Measurements from ENCODE around the gene BTBD18.

DNA sequence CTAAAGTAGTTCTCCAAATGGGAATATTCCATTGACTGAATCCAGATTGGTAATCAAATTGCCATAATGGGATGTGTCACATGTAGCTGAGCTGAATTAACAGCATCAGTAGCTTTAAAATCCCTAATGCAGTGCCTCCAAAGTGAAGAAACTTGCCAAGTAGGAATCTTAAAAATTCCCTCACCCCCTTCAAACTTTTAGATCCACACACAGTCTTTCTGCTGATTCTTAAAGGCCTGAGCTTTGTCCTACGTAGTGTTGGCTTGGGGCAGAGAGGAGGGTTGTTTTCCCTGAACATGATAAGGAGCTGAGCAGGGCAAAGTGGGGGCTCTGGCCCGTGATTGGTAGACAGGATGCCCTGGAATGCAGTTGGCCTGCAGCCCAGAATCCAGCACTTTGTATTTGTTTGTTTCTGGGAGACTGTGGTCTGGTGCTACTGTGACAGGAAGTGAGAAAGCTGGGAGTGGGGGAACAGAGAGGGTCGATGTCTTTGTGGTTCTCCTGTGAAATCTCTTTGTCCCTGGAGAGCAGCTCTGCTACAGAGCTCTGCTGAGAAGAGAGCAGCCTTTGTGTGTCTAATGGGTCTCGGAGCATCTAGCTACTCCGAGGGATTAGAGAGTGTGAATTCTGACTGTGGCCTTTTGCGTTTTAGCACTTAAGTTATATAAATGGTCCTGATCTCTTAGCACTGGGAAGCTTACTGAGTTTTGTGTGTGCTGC, 26.9 kb upstream of the BTBD18 start:
- TF ChIP-seq, protein P1, sequence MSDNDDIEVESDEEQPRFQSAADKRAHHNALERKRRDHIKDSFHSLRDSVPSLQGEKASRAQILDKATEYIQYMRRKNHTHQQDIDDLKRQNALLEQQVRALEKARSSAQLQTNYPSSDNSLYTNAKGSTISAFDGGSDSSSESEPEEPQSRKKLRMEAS (IDR thresholded peaks at IDR 0.05): no peak
- TF ChIP-seq EP300 (IDR thresholded peaks at IDR 0.05; ENCODE audit: borderline replicate concordance) (no peak), RAD21 (IDR thresholded peaks at IDR 0.05; ENCODE audit: low read depth) (no peak; the same call in 1 of the 2 replicates), TEAD4 (IDR thresholded peaks at IDR 0.05) (peak; percentile 97), TCF12 (IDR thresholded peaks at IDR 0.05; ENCODE audit: low read depth) (peak; percentile 42), EGR1 (IDR thresholded peaks at IDR 0.05) (no peak), CEBPB (IDR thresholded peaks at IDR 0.05) (no peak), TAF1 (IDR thresholded peaks at IDR 0.05; ENCODE audit: low read depth) (no peak), CREB1 (IDR thresholded peaks at IDR 0.05; ENCODE audit: low read depth) (no peak), USF1 (IDR thresholded peaks at IDR 0.05) (no peak), FOXM1 (IDR thresholded peaks at IDR 0.05; ENCODE audit: borderline replicate concordance, low read depth) (peak; percentile 42; the same call in 1 of the 2 replicates)
- TF ChIP-seq, protein P2, sequence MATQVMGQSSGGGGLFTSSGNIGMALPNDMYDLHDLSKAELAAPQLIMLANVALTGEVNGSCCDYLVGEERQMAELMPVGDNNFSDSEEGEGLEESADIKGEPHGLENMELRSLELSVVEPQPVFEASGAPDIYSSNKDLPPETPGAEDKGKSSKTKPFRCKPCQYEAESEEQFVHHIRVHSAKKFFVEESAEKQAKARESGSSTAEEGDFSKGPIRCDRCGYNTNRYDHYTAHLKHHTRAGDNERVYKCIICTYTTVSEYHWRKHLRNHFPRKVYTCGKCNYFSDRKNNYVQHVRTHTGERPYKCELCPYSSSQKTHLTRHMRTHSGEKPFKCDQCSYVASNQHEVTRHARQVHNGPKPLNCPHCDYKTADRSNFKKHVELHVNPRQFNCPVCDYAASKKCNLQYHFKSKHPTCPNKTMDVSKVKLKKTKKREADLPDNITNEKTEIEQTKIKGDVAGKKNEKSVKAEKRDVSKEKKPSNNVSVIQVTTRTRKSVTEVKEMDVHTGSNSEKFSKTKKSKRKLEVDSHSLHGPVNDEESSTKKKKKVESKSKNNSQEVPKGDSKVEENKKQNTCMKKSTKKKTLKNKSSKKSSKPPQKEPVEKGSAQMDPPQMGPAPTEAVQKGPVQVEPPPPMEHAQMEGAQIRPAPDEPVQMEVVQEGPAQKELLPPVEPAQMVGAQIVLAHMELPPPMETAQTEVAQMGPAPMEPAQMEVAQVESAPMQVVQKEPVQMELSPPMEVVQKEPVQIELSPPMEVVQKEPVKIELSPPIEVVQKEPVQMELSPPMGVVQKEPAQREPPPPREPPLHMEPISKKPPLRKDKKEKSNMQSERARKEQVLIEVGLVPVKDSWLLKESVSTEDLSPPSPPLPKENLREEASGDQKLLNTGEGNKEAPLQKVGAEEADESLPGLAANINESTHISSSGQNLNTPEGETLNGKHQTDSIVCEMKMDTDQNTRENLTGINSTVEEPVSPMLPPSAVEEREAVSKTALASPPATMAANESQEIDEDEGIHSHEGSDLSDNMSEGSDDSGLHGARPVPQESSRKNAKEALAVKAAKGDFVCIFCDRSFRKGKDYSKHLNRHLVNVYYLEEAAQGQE (IDR thresholded peaks at IDR 0.05; ENCODE audit: low read depth): no peak

Measured in Ishikawa (cell line).